IMR-90 (cell line): Measurements from ENCODE around the gene HS3ST5. TPM values are rescaled to one million over a fixed set of nuclear protein-coding genes. Genes with fewer than 3 reads are reported as not detected.

Source experiments
- ATAC-seq: fragments of 200-7000 bp; cut with Tn5 transposase; 2 replicates; pipeline ENCODE4 v1.9.1; 2020; ENCODE audit warnings: low read depth, mild to moderate bottlenecking, moderate library complexity
- BruUV-seq: library from RNA; stranded (reverse); fragments of 400-500 nt; replicated peaks from 2 replicates; lab custom pipeline; 2021; lab: Mats Ljungman, UMichigan
- CTCF ChIA-PET: fragments of 300-600 bp; formaldehyde crosslinking; extraction: SDS; loops from one replicate; lab custom pipeline; 2021; ENCODE audit warnings: antibody characterized with exemption; lab: Yijun Ruan, JAX
- POLR2A ChIA-PET: fragments of 300-600 bp; sonication (Branson Sonifier 250); formaldehyde crosslinking; loops from one replicate; lab custom pipeline; 2022; ENCODE audit warnings: antibody characterized with exemption; ENCODE audit not compliant: unreplicated experiment; lab: Charles Lee
- DNase-seq: peaks from one replicate; pipeline ENCODE4 v3.0.0; 2013
- H2AFZ ChIP-seq: replicated peaks from 2 replicates; pipeline ENCODE3; 2013; ENCODE audit warnings: low read length, mild to moderate bottlenecking; ENCODE audit not compliant: poor library complexity
- H2AK5ac ChIP-seq: 2 replicates; pipeline ENCODE4 v1.6.1; 2013; ENCODE audit warnings: low read depth, low read length, inconsistent platforms
- H2AK9ac ChIP-seq: replicated peaks from 2 replicates; pipeline ENCODE3; 2013; ENCODE audit warnings: mild to moderate bottlenecking, low read depth, low read length, moderate library complexity; ENCODE audit not compliant: poor library complexity
- H2BK120ac ChIP-seq: 2 replicates; pipeline ENCODE4 v1.6.1; 2013; ENCODE audit warnings: low read depth, low read length, inconsistent platforms
- H2BK15ac ChIP-seq: 3 replicates; pipeline ENCODE4 v1.6.1; 2013; ENCODE audit warnings: low read depth, low read length, inconsistent platforms
- H2BK20ac ChIP-seq: 2 replicates; pipeline ENCODE4 v1.6.1; 2013; ENCODE audit warnings: low read depth, mild to moderate bottlenecking, inconsistent platforms, low read length, moderate library complexity
- H2BK5ac ChIP-seq: 2 replicates; pipeline ENCODE4 v1.6.1; 2013; ENCODE audit warnings: mild to moderate bottlenecking, low read depth, low read length, inconsistent platforms; ENCODE audit not compliant: poor library complexity, severe bottlenecking
- H3K14ac ChIP-seq: replicated peaks from 2 replicates; pipeline ENCODE4 v1.6.1; 2013; ENCODE audit warnings: low read depth, low read length, inconsistent platforms
- H3K18ac ChIP-seq: 2 replicates; pipeline ENCODE4 v1.6.1; 2013; ENCODE audit warnings: low read depth, low read length, control low read depth
- H3K23ac ChIP-seq: 2 replicates; pipeline ENCODE4 v1.6.1; 2013; ENCODE audit warnings: low read depth, low read length, inconsistent platforms
- H3K27ac ChIP-seq: 2 replicates; pipeline ENCODE4 v1.5.1; 2013; ENCODE audit warnings: mild to moderate bottlenecking, control low read depth, low read length; ENCODE audit not compliant: insufficient read depth
- H3K27me3 ChIP-seq: 2 replicates; pipeline ENCODE4 v1.6.1; 2013; ENCODE audit warnings: low read length; ENCODE audit not compliant: control insufficient read depth, insufficient read depth
- H3K36me3 ChIP-seq: 2 replicates; pipeline ENCODE4 v1.6.1; 2013; ENCODE audit warnings: low read length, mixed read lengths; ENCODE audit not compliant: control insufficient read depth, insufficient read depth
- H3K4ac ChIP-seq: 2 replicates; pipeline ENCODE4 v1.6.1; 2013; ENCODE audit warnings: low read depth, low read length, inconsistent platforms
- H3K4me1 ChIP-seq: 2 replicates; pipeline ENCODE4 v1.6.1; 2013; ENCODE audit warnings: low read length, mixed read lengths; ENCODE audit not compliant: control insufficient read depth, insufficient read depth
- H3K4me2 ChIP-seq: 2 replicates; pipeline ENCODE4 v1.6.1; 2013; ENCODE audit warnings: low read depth, mild to moderate bottlenecking, control low read depth, low read length, moderate library complexity
- H3K4me3 ChIP-seq: 2 replicates; pipeline ENCODE4 v1.5.1; 2013; ENCODE audit warnings: low read depth, mild to moderate bottlenecking, control low read depth, low read length, moderate library complexity; ENCODE audit not compliant: insufficient read depth
- H3K56ac ChIP-seq: 2 replicates; pipeline ENCODE4 v1.6.1; 2013; ENCODE audit warnings: low read length, inconsistent platforms; ENCODE audit not compliant: insufficient read depth; ENCODE audit errors: extremely low read depth
- H3K79me1 ChIP-seq, 2 experiments: 2 replicates each; pipeline ENCODE4 v1.6.1; 2013; ENCODE audit warnings: low read length in 2 of 2, inconsistent platforms in 1 of 2, low read depth in 1 of 2
- H3K9ac ChIP-seq: 2 replicates; pipeline ENCODE4 v1.6.1; 2013; ENCODE audit warnings: low read depth, low read length, control low read depth
- H3K9me1 ChIP-seq: 2 replicates; pipeline ENCODE4 v1.6.1; 2013; ENCODE audit warnings: low read length, inconsistent platforms; ENCODE audit not compliant: insufficient read depth
- H3K9me3 ChIP-seq: 2 replicates; pipeline ENCODE4 v1.6.1; 2013; ENCODE audit warnings: low read length; ENCODE audit not compliant: control insufficient read depth, insufficient read depth
- H4K20me1 ChIP-seq: 2 replicates; pipeline ENCODE4 v1.6.1; 2013; ENCODE audit warnings: low read length, inconsistent platforms; ENCODE audit not compliant: insufficient read depth
- H4K5ac ChIP-seq: 2 replicates; pipeline ENCODE4 v1.6.1; 2013; ENCODE audit warnings: mild to moderate bottlenecking, low read depth, low read length, control low read depth
- H4K8ac ChIP-seq, 2 experiments: 2 replicates each; pipeline ENCODE4 v1.6.1; 2013; ENCODE audit warnings: low read depth in 2 of 2, low read length in 2 of 2, control low read depth in 1 of 2, inconsistent platforms in 1 of 2
- H4K91ac ChIP-seq: 2 replicates; pipeline ENCODE4 v1.6.1; 2013; ENCODE audit warnings: low read depth, low read length, inconsistent platforms; ENCODE audit not compliant: insufficient read depth
- MAZ ChIP-seq: IDR thresholded peaks from 2 replicates; pipeline ENCODE4 v1.6.1; 2012; ENCODE audit warnings: low read depth, mild to moderate bottlenecking, low read length, improper control_type of control experiment, moderate library complexity, borderline replicate concordance
- NFE2L2 ChIP-seq: fragments of 150-350 bp; IDR thresholded peaks from 2 replicates; pipeline ENCODE4 v1.6.1; 2016; ENCODE audit warnings: low read depth, mild to moderate bottlenecking, low read length
- WGBS, 2 experiments: methylation state at CpG; one replicate each; pipeline versions ENCODE4 v1.1.5 to v1.1.7; 2013; ENCODE audit warnings: missing lambda C conversion rate in 2 of 2; ENCODE audit not compliant: insufficient read length in 1 of 2; ENCODE audit errors: extremely low coverage in 2 of 2; 5-methylcytosine and 5-hydroxymethylcytosine counted together
- dilution Hi-C: fragments of 300-500 bp; cut with HindIII; formaldehyde crosslinking; loops from one replicate; pipeline ENCODE4 v1.14.3; 2018; ENCODE audit warnings: low sequenced_read_pairs; ENCODE audit not compliant: unreplicated experiment
- in situ Hi-C: fragments of 300-500 bp; cut with MboI; formaldehyde crosslinking; loops from 3 replicates; pipeline ENCODE4 v1.14.3; 2019; ENCODE audit warnings: low sequenced_read_pairs, inconsistent platforms, mixed read lengths
- intact Hi-C: fragments of 100-400 bp; cut with micrococcal nuclease; formaldehyde crosslinking; loops from 2 replicates; pipeline ENCODE4 v1.10.0; 2022
- polyA plus RNA-seq, 3 experiments: library from polyadenylated mRNA; depleted of rRNA; stranded (reverse); fragments of >200 nt; gene quantifications; 2 replicates each; pipeline ENCODE4 v1.2.3, GENCODE V29; 2012; ENCODE audit warnings: low replicate concordance in 1 of 3
- total RNA-seq: library from RNA; depleted of rRNA; stranded (reverse); fragments of >200 nt; gene quantifications from 2 replicates; pipeline ENCODE4 v1.2.3, GENCODE V29; 2012

Gene HS3ST5
- total and polyA plus RNA-seq, 2 of the 4 experiments (the other 2 are of a cell fraction), result not detected

GRCh38 chr6:114154812-114155211, 188.0 kb downstream of the HS3ST5 start:
- in situ Hi-C loops (no loop called here), dilution Hi-C loops (no loop called here), intact Hi-C loops (no loop called here)
- Histone ChIP-seq H3K9me1 (no peaks in the 10 kb centered on the region; the same call in 1 of the 2 replicates), H3K14ac (no peak overlapping the region), H3K4me3 (no peak overlapping the region), H2AK9ac (no peak overlapping the region), H2BK20ac (no peak overlapping the region), H3K4me1 (no peaks in the 10 kb centered on the region), H2AFZ (no peak overlapping the region), H3K9ac (no peak overlapping the region), H4K5ac (no peak overlapping the region), H3K4me2 (no peak overlapping the region), H4K20me1 (no peaks in the 10 kb centered on the region), H4K8ac (no peak overlapping the region), H3K4ac (no peak overlapping the region), H3K18ac (no peak overlapping the region), H3K56ac (no peak overlapping the region), H3K79me1 (no peaks in the 10 kb centered on the region), H3K27me3 (no peaks in the 10 kb centered on the region; the same call in none of the 2 replicates), H3K36me3 (no peaks in the 10 kb centered on the region), H3K9me3 (no peaks in the 10 kb centered on the region), H4K91ac (no peak overlapping the region), H2BK5ac (no peak overlapping the region), H3K27ac (no peak overlapping the region), H2AK5ac (no peak overlapping the region), H3K23ac (no peak overlapping the region), H2BK120ac (no peak overlapping the region), H2BK15ac (no peak overlapping the region)
- ATAC-seq, result no peak
- WGBS, 2 experiments, result no CpG with 5 or more reads among the region's 4 CpGs
- ChIA-PET POLR2A (no interaction called here), CTCF (no interaction called here)
- TF ChIP-seq MAZ, result no peak
- no peak for TF ChIP-seq NFE2L2
- no peak for DNase-seq
- BruUV-seq, result no TSS peak
